Glutamatergic neuron (in vitro differentiated cells): Measurements from ENCODE around the gene CDK19. TPM values are rescaled to one million over a fixed set of nuclear protein-coding genes. Genes with fewer than 3 reads are reported as not detected.

Experiments
- DNase-seq: peaks from one replicate; pipeline ENCODE4 v3.0.0; 2022
- H3K27ac Mint-ChIP-seq: one replicate; pipeline ENCODE4 v1.8.0; 2020; ENCODE audit warnings: mild to moderate bottlenecking, mixed read lengths, inconsistent platforms; ENCODE audit not compliant: unreplicated experiment
- H3K27me3 Mint-ChIP-seq: one replicate; pipeline ENCODE4 v1.8.0; 2020; ENCODE audit warnings: mild to moderate bottlenecking, moderate library complexity, mixed read lengths, inconsistent platforms; ENCODE audit not compliant: unreplicated experiment
- H3K36me3 Mint-ChIP-seq: one replicate; pipeline ENCODE4 v1.8.0; 2020; ENCODE audit warnings: mild to moderate bottlenecking, mixed read lengths, inconsistent platforms; ENCODE audit not compliant: unreplicated experiment
- H3K4me1 Mint-ChIP-seq: one replicate; pipeline ENCODE4 v1.8.0; 2020; ENCODE audit warnings: mild to moderate bottlenecking, low read depth, mixed read lengths, inconsistent platforms; ENCODE audit not compliant: unreplicated experiment
- H3K4me3 Mint-ChIP-seq: one replicate; pipeline ENCODE4 v1.8.0; 2020; ENCODE audit warnings: mild to moderate bottlenecking, mixed read lengths, inconsistent platforms; ENCODE audit not compliant: unreplicated experiment
- H3K9me3 Mint-ChIP-seq: one replicate; pipeline ENCODE4 v1.8.0; 2020; ENCODE audit warnings: mild to moderate bottlenecking, moderate library complexity, mixed read lengths, inconsistent platforms; ENCODE audit not compliant: unreplicated experiment
- CTCF ChIP-seq: fragments of 200-600 bp; sonication (generic); IDR thresholded peaks from one replicate; pipeline ENCODE4 v1.5.0; 2021; ENCODE audit not compliant: partially characterized antibody, unreplicated experiment
- total RNA-seq: library from RNA; stranded (reverse); fragmentation: NEBNext Ultra II Directional; extraction: Animal tissue kit (Norgen Biotek cat#: 25700); gene quantifications from one replicate; pipeline ENCODE4 v1.2.1, GENCODE V29; 2021; ENCODE audit not compliant: unreplicated experiment

The CDK19 gene
- total RNA-seq, 1 donor from 2014 or later = 20.8 TPM

- Mint-ChIP-seq H3K36me3 (no peaks in the 10 kb centered on the region), H3K27me3 (peaks cover 2% of the 10 kb centered on the region), H3K27ac (no peak overlapping the region), H3K4me3 (no peak overlapping the region), H3K9me3 (no peaks in the 10 kb centered on the region), H3K4me1 (no peaks in the 10 kb centered on the region)
- no peak for TF ChIP-seq CTCF
- no peak for DNase-seq
These were observed 18.6 kb upstream of the CDK19 start for GRCh38 chr6:110833831-110834230.

- Mint-ChIP-seq H3K9me3 (no peaks in the 10 kb centered on the region), H3K36me3 (no peaks in the 10 kb centered on the region), H3K4me3 (no peak overlapping the region), H3K4me1 (no peaks in the 10 kb centered on the region), H3K27ac (no peak overlapping the region), H3K27me3 (peaks cover 2% of the 10 kb centered on the region)
- TF ChIP-seq CTCF = no peak
- no peak for DNase-seq
These were observed 16.1 kb upstream of the CDK19 start for GRCh38 chr6:110831405-110831804.

DNA sequence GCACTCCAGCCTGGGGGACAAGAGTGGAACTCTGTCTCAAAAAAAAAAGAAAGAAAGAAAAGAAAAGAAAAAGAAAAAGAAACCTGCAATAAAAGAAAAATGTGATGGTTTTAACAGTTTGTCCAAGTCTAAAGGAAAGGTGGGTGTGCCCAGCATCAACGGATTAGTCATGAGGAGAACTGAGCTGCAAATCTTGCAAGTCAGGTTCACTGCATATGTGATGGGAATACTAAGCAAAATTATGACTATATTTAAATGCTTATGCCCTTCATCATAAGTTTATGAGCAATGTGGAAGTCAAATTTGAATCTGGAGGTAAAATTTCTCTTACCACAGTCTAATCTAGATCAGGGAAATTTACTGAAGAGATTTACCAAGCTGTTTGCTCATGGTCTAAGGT is 13.1 kb upstream of the CDK19 start:
- H3K27ac Mint-ChIP-seq = no peak overlapping the region
- no peaks in the 10 kb centered on the region for H3K4me1 Mint-ChIP-seq
- H3K9me3 Mint-ChIP-seq = no peaks in the 10 kb centered on the region
- H3K27me3 Mint-ChIP-seq = peaks cover 2% of the 10 kb centered on the region
- no peak for TF ChIP-seq CTCF
- no peak for DNase-seq
- H3K36me3 Mint-ChIP-seq = no peaks in the 10 kb centered on the region
- H3K4me3 Mint-ChIP-seq = no peak overlapping the region

- H3K36me3 Mint-ChIP-seq = no peaks in the 10 kb centered on the region
- DNase-seq = no peak
- TF ChIP-seq CTCF = no peak
- no peaks in the 10 kb centered on the region for H3K9me3 Mint-ChIP-seq
- H3K27ac Mint-ChIP-seq = no peak overlapping the region
- no peaks in the 10 kb centered on the region for H3K4me1 Mint-ChIP-seq
- no peak overlapping the region for H3K4me3 Mint-ChIP-seq
- no peaks in the 10 kb centered on the region for H3K27me3 Mint-ChIP-seq
These were observed 11.2 kb upstream of the CDK19 start for GRCh38 chr6:110826236-110827129.

GRCh38 chr6:110823146-110823545 is 7.9 kb upstream of the CDK19 start:
- Mint-ChIP-seq H3K27me3 (no peaks in the 10 kb centered on the region), H3K9me3 (no peaks in the 10 kb centered on the region), H3K4me3 (no peak overlapping the region), H3K4me1 (no peaks in the 10 kb centered on the region), H3K27ac (no peak overlapping the region), H3K36me3 (no peaks in the 10 kb centered on the region)
- TF ChIP-seq CTCF = no peak
- DNase-seq = no peak
